ENCODE data around the gene LRP6. TPM values are rescaled to one million over a fixed set of nuclear protein-coding genes. Genes with fewer than 3 reads are reported as not detected.
A peak's percentile ranks its signal among the peaks of the same experiment; 100 is the strongest.

Gene LRP6
- total RNA-seq, 1 experiment from 2014 or later, result 15.5 TPM

DNA sequence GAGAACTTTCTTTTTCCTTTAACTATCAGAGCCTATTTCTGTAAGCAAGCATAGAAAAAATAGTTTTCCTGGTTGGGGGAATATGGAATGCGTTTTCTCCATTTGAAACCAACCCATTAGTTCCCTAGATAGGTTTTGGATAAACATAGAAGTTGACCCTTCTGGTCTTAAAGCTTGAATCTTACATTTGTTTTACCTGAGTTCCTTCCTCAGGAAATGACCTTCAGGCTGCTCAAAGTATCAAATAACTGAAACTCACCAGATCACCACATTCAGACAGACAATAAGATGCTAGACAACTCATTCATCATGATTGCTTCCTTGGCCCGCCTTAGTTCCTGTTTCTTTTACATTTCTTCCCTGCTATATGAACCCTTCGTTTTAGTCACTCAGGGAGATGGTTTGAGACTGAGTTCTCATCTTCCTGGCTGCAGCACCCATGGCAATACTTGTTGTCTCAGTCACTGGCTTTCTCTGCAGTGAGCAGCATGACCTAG lies 52.2 kb downstream of the LRP6 start:
- POLR2A ChIA-PET (ENCODE audit: unreplicated experiment), result no interaction called here
- H3F3A ChIP-seq (ENCODE audit: low read length, unreplicated experiment), result no peaks in the 10 kb centered on the region
- H3K9ac ChIP-seq (ENCODE audit: low read length), result no peak overlapping the region
- no peak overlapping the region for H3K27ac ChIP-seq (ENCODE audit: low read length)
- H3K4me1 ChIP-seq (ENCODE audit: insufficient read depth, low read length), result peaks cover 22% of the 10 kb centered on the region
- CTCF ChIA-PET, result no interaction called here
- no TSS peak for BruUV-seq (replicated peaks)
- H3K9me3 ChIP-seq (ENCODE audit: low read length), result no peaks in the 10 kb centered on the region
- TF ChIP-seq EZH2 (IDR thresholded peaks at IDR 0.05; ENCODE audit: low read length, unreplicated experiment) (no peak), EZH2phosphoT487 (IDR thresholded peaks at IDR 0.05; ENCODE audit: borderline replicate concordance, low read length) (no peak)
- TF ChIP-seq, protein P1, sequence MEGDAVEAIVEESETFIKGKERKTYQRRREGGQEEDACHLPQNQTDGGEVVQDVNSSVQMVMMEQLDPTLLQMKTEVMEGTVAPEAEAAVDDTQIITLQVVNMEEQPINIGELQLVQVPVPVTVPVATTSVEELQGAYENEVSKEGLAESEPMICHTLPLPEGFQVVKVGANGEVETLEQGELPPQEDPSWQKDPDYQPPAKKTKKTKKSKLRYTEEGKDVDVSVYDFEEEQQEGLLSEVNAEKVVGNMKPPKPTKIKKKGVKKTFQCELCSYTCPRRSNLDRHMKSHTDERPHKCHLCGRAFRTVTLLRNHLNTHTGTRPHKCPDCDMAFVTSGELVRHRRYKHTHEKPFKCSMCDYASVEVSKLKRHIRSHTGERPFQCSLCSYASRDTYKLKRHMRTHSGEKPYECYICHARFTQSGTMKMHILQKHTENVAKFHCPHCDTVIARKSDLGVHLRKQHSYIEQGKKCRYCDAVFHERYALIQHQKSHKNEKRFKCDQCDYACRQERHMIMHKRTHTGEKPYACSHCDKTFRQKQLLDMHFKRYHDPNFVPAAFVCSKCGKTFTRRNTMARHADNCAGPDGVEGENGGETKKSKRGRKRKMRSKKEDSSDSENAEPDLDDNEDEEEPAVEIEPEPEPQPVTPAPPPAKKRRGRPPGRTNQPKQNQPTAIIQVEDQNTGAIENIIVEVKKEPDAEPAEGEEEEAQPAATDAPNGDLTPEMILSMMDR (conservative IDR thresholded peaks at IDR 0.05; ENCODE audit: low read depth, low read length), result no peak
- intact Hi-C loops (cut with micrococcal nuclease), result no loop called here
- no peaks in the 10 kb centered on the region for H3K36me3 ChIP-seq (ENCODE audit: low read depth, low read length)
- peaks cover 49% of the 10 kb centered on the region for H3K79me2 ChIP-seq (ENCODE audit: low read length)
- no peaks in the 10 kb centered on the region for H3K27me3 ChIP-seq (ENCODE audit: low read length)
- DNase-seq, result peak; percentile 51
- ATAC-seq, result peak; percentile 65
- H3K4me3 ChIP-seq (ENCODE audit: low read length), result no peak overlapping the region
- peak overlapping the region; percentile 26; the same call in 1 of the 2 replicates for H3K4me2 ChIP-seq (ENCODE audit: low read length)
- H3K9me2 ChIP-seq (replicated peaks; ENCODE audit: low read length), result no peaks in the 10 kb centered on the region
- no peak overlapping the region for H2AFZ ChIP-seq (ENCODE audit: low read length)
- H4K20me1 ChIP-seq (ENCODE audit: low read length), result no peaks in the 10 kb centered on the region

DNA sequence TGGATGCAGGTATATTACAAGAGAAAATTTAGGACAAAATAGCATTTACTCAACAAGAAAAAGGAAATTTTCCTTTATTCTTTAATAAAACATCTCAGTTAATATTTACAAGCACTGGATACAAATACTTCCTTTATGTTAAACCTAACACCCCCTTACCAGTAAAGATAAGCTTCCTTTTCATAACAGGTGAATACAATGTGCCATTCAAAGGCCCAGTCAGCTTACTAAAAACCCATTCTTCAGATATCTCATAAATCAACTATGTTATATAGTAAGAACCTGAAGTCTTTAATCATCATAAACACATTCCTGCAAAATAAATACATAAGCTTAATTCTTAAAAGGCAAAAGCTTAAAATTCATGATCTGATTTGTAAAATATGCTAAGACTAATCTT lies 52.6 kb downstream of the LRP6 start:
- H3K27ac ChIP-seq (ENCODE audit: low read length), result no peak overlapping the region
- no peaks in the 10 kb centered on the region for H3F3A ChIP-seq (ENCODE audit: low read length, unreplicated experiment)
- H3K4me2 ChIP-seq (ENCODE audit: low read length), result 0 out of 2 replicates have a peak overlapping the region, but pooled peaks have one; percentile 26
- H3K9me2 ChIP-seq (replicated peaks; ENCODE audit: low read length), result no peaks in the 10 kb centered on the region
- peaks cover 22% of the 10 kb centered on the region for H3K4me1 ChIP-seq (ENCODE audit: insufficient read depth, low read length)
- TF ChIP-seq EZH2phosphoT487 (IDR thresholded peaks at IDR 0.05; ENCODE audit: borderline replicate concordance, low read length) (no peak), EZH2 (IDR thresholded peaks at IDR 0.05; ENCODE audit: low read length, unreplicated experiment) (no peak)
- TF ChIP-seq, protein P1 (conservative IDR thresholded peaks at IDR 0.05; ENCODE audit: low read depth, low read length), result no peak
- no TSS peak for BruUV-seq (replicated peaks)
- H4K20me1 ChIP-seq (ENCODE audit: low read length), result no peaks in the 10 kb centered on the region
- H3K79me2 ChIP-seq (ENCODE audit: low read length), result peaks cover 44% of the 10 kb centered on the region
- H3K4me3 ChIP-seq (ENCODE audit: low read length), result no peak overlapping the region
- CTCF ChIA-PET, result no interaction called here
- DNase-seq (no peak), ATAC-seq (peak; percentile 24; the same call in 1 of the 2 replicates)
- no peak overlapping the region for H3K9ac ChIP-seq (ENCODE audit: low read length)
- no peaks in the 10 kb centered on the region for H3K36me3 ChIP-seq (ENCODE audit: low read depth, low read length)
- no peaks in the 10 kb centered on the region for H3K27me3 ChIP-seq (ENCODE audit: low read length)
- H3K9me3 ChIP-seq (ENCODE audit: low read length), result no peaks in the 10 kb centered on the region
- no peak overlapping the region for H2AFZ ChIP-seq (ENCODE audit: low read length)
- POLR2A ChIA-PET (ENCODE audit: unreplicated experiment), result no interaction called here
- intact Hi-C loops (cut with micrococcal nuclease), result no loop called here

- H3K36me3 ChIP-seq (ENCODE audit: low read depth, low read length), result no peaks in the 10 kb centered on the region
- DNase-seq (peak; percentile 71), ATAC-seq (peak; percentile 53)
- no peak overlapping the region for H3K27ac ChIP-seq (ENCODE audit: low read length)
- H4K20me1 ChIP-seq (ENCODE audit: low read length), result no peaks in the 10 kb centered on the region
- no peak for TF ChIP-seq EZH2 (IDR thresholded peaks at IDR 0.05; ENCODE audit: low read length, unreplicated experiment)
- TF ChIP-seq, protein P1 (conservative IDR thresholded peaks at IDR 0.05; ENCODE audit: low read depth, low read length), result no peak
- no peak for TF ChIP-seq EZH2phosphoT487 (IDR thresholded peaks at IDR 0.05; ENCODE audit: borderline replicate concordance, low read length)
- ChIA-PET CTCF (no interaction called here), POLR2A (ENCODE audit: unreplicated experiment) (no interaction called here)
- H3K79me2 ChIP-seq (ENCODE audit: low read length), result peaks cover 36% of the 10 kb centered on the region
- intact Hi-C loops (cut with micrococcal nuclease), result no loop called here
- H3F3A ChIP-seq (ENCODE audit: low read length, unreplicated experiment), result no peaks in the 10 kb centered on the region
- no peaks in the 10 kb centered on the region for H3K9me3 ChIP-seq (ENCODE audit: low read length)
- no peaks in the 10 kb centered on the region for H3K27me3 ChIP-seq (ENCODE audit: low read length)
- BruUV-seq (replicated peaks), result no TSS peak
- peaks cover 22% of the 10 kb centered on the region for H3K4me1 ChIP-seq (ENCODE audit: insufficient read depth, low read length)
- H3K9ac ChIP-seq (ENCODE audit: low read length), result no peak overlapping the region
- H3K4me2 ChIP-seq (ENCODE audit: low read length), result no peak overlapping the region
- H2AFZ ChIP-seq (ENCODE audit: low read length), result no peak overlapping the region
- no peaks in the 10 kb centered on the region for H3K9me2 ChIP-seq (replicated peaks; ENCODE audit: low read length)
- H3K4me3 ChIP-seq (ENCODE audit: low read length), result no peak overlapping the region
Observed at GRCh38 chr12:12212769-12213168, 54.1 kb downstream of the LRP6 start.

Data from PC-3 (cell line).